SJSA1 (cell line): ENCODE measurements around the gene CEP43. TPM values are rescaled to one million over a fixed set of nuclear protein-coding genes. Genes with fewer than 3 reads are reported as not detected.

Experiments used
- DNase-seq, 2 experiments: peaks; one replicate each; pipeline ENCODE4 v3.0.0-alpha.2; 2015 to 2020; ENCODE audit warnings: low spot score in 2 of 2, low read depth in 1 of 2
- H3K27ac ChIP-seq: fragments of 250-450 bp; sonication (Bioruptor Pico); 2 replicates; pipeline ENCODE4 v1.5.1; 2020; ENCODE audit warnings: mild to moderate bottlenecking, moderate library complexity
- H3K27me3 ChIP-seq: fragments of 250-450 bp; sonication (Bioruptor Pico); replicated peaks from 2 replicates; pipeline ENCODE4 v1.5.1; 2020; ENCODE audit warnings: mild to moderate bottlenecking, moderate library complexity
- H3K36me3 ChIP-seq: fragments of 250-450 bp; sonication (Bioruptor Pico); 2 replicates; pipeline ENCODE4 v1.5.1; 2020; ENCODE audit warnings: mild to moderate bottlenecking
- H3K4me1 ChIP-seq: fragments of 250-450 bp; sonication (Bioruptor Pico); replicated peaks from 2 replicates; pipeline ENCODE4 v1.6.1; 2021; ENCODE audit warnings: mild to moderate bottlenecking
- H3K4me3 ChIP-seq: fragments of 250-450 bp; sonication (Bioruptor Pico); 2 replicates; pipeline ENCODE4 v1.5.1; 2020; ENCODE audit warnings: mild to moderate bottlenecking
- H3K9me3 ChIP-seq: fragments of 250-450 bp; sonication (Bioruptor Pico); replicated peaks from 2 replicates; pipeline ENCODE4 v1.5.1; 2020; ENCODE audit warnings: mild to moderate bottlenecking
- total RNA-seq: library from RNA; depleted of rRNA; stranded (reverse); fragments of >200 nt; shearing (Covaris generic); gene quantifications from 2 replicates; pipeline ENCODE4 v1.2.3, GENCODE V29; 2014

The CEP43 gene
- total RNA-seq, 1 experiment from 2014 or later, result 35.1 TPM

DNA sequence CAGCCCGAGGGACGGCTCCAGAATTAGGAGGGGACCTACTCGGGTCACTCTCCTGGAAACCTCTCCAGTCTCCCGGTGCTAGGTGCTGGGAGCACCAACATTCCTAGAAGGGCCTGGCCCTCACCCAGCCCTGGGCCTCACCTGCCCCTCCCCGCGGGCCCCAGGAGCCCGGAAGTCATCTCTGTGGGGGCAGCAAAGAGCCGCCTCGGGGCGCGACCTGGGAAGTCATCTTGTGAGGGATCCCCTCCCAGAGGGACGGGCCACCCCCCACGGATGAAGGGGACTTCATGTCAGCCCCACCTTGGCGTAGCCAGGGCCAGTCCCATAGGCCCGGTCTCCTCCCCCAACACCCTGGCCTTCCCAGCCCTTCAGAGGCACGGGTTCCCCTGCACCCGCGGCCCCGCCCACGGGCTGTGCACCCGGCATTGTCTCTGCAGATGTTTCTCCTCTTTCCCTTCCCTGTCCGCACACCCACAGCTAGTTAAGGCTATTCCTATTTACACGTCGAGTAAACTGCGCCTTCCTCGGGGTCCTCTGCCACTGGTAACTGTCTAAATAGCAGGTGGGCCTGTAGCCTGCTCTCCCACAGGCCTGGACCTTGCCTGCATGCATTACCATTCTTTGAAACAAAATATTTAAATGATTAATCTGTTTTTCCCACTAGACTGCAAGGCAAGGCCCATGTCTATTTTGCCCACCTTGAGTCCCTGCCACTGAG, 42.0 kb upstream of the CEP43 start:
- Histone ChIP-seq H3K9me3 (no peaks in the 10 kb centered on the region), H3K4me3 (peak overlapping the region; percentile 57), H3K4me1 (peaks cover 26% of the 10 kb centered on the region), H3K27ac (peak overlapping the region; percentile 46), H3K27me3 (no peaks in the 10 kb centered on the region), H3K36me3 (no peaks in the 10 kb centered on the region)
- no peak for DNase-seq

GRCh38 chr6:166957805-166958076, 41.5 kb upstream of the CEP43 start:
- no peaks in the 10 kb centered on the region for H3K9me3 ChIP-seq
- no peaks in the 10 kb centered on the region for H3K27me3 ChIP-seq
- no peak for DNase-seq
- H3K27ac ChIP-seq, result no peak overlapping the region
- no peaks in the 10 kb centered on the region for H3K36me3 ChIP-seq
- H3K4me1 ChIP-seq, result peaks cover 26% of the 10 kb centered on the region
- no peak overlapping the region for H3K4me3 ChIP-seq

DNA sequence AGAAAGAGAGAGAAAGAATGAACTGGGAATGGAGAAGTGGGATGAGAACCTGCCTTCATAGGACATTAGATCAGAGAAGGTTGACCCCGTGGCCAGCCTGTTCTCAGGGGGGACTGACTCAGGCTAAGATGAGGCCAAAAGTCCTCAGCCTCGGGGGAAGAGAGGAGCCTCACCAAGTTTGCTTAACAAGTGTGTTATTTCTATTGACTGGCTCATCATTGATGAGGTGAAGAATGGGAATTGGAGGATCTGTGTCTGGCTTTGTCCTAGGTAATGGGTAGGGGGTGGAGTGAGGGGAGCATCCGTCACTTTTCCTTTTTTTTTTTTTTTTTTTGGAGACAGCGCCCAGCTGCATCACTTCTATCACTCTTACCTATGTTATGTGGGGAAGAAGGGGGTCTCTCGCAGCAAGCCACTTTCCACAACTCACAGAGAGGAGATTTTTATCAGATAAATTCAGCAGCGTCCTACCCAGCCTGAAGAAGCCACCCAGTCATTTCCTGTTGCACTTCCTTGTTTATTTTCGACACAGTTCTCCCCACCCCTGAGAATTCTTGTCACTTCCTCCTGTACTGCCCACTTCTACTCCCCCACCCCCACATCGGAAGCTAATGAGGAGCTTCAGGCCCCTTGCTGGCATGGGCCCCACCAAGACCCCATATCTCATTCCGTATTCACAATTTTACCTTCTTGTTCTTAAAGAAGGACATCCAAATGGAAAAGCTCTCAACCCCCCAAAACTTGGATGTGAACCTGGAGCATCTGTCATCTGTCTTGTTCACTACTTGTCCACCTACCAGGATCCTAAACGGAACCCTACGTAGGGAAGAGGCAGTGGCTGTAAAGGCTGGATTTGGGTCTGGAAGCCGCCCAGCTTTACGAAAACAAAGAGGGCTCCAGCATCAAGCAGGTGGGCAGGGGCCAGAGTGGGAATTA, 40.0 kb upstream of the CEP43 start:
- Histone ChIP-seq H3K27me3 (no peaks in the 10 kb centered on the region), H3K27ac (no peak overlapping the region), H3K36me3 (no peaks in the 10 kb centered on the region), H3K9me3 (no peaks in the 10 kb centered on the region), H3K4me1 (peaks cover 26% of the 10 kb centered on the region), H3K4me3 (no peak overlapping the region)
- DNase-seq, result no peak

DNA sequence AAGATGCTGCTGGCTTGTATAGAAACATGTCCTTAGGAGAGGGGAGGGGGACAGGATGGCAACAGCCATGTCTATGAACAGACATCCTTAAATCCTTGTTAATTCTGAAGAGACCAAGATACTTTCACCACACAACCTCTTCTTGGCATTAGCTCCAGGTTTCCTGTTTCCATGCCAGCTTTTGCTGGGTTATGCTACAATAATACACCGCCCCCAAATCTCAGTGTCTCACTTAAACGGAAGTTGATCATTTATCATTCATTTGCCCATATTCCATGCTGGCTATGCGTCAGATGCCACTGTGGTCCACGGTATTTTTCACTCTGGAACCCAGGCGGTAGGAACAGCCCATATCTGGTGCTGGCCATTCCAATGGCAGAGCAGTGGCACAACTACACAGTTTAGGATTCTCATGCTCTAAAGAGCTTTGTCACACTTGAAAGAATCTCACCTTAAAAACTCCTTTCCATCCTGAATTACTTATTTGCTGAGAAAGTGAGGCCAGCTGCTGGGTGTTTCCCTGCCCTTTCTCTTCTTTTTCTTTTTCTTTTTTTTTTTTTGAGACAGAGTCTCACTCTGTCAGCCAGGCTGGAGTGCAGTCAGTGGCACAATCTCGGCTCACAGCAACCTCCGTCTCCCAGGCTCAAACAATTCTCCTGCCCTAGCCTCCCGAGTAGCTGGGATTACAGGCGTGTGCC, 39.1 kb upstream of the CEP43 start:
- peaks cover 26% of the 10 kb centered on the region for H3K4me1 ChIP-seq
- H3K27me3 ChIP-seq, result no peaks in the 10 kb centered on the region
- DNase-seq, result no peak

GRCh38 chr6:166960609-166960978, 38.6 kb upstream of the CEP43 start:
- no peaks in the 10 kb centered on the region for H3K27me3 ChIP-seq
- no peaks in the 10 kb centered on the region for H3K9me3 ChIP-seq
- peaks cover 23% of the 10 kb centered on the region for H3K4me1 ChIP-seq
- H3K36me3 ChIP-seq, result no peaks in the 10 kb centered on the region
- DNase-seq, result no peak
- no peak overlapping the region for H3K4me3 ChIP-seq
- no peak overlapping the region for H3K27ac ChIP-seq

More for the DNA sequence above, 39.1 kb upstream of the CEP43 start:
- H3K27ac ChIP-seq, result no peak overlapping the region
- H3K4me3 ChIP-seq, result no peak overlapping the region
- H3K9me3 ChIP-seq, result no peaks in the 10 kb centered on the region
- H3K36me3 ChIP-seq, result no peaks in the 10 kb centered on the region

DNA sequence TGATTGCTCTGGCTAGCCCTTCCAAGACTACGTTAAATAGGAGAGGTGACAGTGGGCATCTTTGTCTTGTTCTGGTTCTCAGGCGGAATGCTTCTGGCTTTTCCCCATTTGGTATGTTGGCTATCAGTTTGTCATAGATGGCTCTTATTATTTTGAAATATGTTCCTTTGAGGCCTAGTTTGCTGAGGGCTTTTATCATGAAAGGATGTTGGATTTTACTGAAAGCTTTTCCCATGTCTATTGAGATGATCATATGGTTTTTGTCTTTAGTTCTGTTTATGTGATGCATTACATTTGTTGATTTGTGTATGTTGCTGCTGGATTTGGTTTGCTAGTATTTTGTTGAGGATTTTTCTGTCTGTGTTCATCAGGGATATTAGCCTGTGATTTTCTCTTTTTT, 32.9 kb upstream of the CEP43 start:
- Histone ChIP-seq H3K36me3 (peaks cover 14% of the 10 kb centered on the region; the same call in 1 of the 2 replicates), H3K4me3 (no peak overlapping the region), H3K4me1 (no peaks in the 10 kb centered on the region), H3K27me3 (no peaks in the 10 kb centered on the region), H3K9me3 (no peaks in the 10 kb centered on the region; the same call in none of the 2 replicates), H3K27ac (no peak overlapping the region)
- DNase-seq, result no peak

- no peaks in the 10 kb centered on the region; the same call in none of the 2 replicates for H3K9me3 ChIP-seq
- H3K4me1 ChIP-seq, result no peaks in the 10 kb centered on the region
- H3K27ac ChIP-seq, result no peak overlapping the region
- no peak overlapping the region for H3K4me3 ChIP-seq
- H3K27me3 ChIP-seq, result no peaks in the 10 kb centered on the region
- no peak for DNase-seq
- peaks cover 26% of the 10 kb centered on the region for H3K36me3 ChIP-seq
Measured at GRCh38 chr6:166969390-166970002, 29.7 kb upstream of the CEP43 start.

GRCh38 chr6:166970091-166970490, 29.1 kb upstream of the CEP43 start:
- no peaks in the 10 kb centered on the region for H3K4me1 ChIP-seq
- no peak overlapping the region for H3K27ac ChIP-seq
- DNase-seq, result no peak
- H3K9me3 ChIP-seq, result no peaks in the 10 kb centered on the region; the same call in none of the 2 replicates
- H3K36me3 ChIP-seq, result peaks cover 26% of the 10 kb centered on the region
- no peaks in the 10 kb centered on the region for H3K27me3 ChIP-seq
- H3K4me3 ChIP-seq, result no peak overlapping the region

DNA sequence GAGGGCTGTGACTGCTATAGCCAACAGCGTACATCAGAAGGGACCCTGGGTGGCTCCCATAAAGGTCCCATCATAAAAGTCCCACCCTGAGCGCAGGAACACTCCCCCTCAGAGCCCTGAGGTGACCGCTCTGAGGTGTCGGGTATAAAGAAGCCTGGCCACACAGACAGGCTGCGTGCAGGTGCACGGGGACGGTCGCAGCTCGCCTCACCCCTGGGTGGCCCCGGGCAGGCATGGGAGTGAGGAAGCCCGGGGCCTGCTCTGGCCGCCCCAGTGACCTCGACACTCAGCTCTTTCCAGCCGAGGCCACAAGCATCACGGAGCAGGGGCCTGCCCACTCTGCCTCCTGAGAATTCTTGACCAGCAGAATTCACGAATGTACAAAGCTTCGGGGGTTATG, 28.4 kb upstream of the CEP43 start:
- Histone ChIP-seq H3K27me3 (no peaks in the 10 kb centered on the region), H3K27ac (no peak overlapping the region), H3K4me1 (no peaks in the 10 kb centered on the region), H3K4me3 (no peak overlapping the region), H3K9me3 (no peaks in the 10 kb centered on the region; the same call in none of the 2 replicates), H3K36me3 (peaks cover 26% of the 10 kb centered on the region)
- DNase-seq, result no peak

- Histone ChIP-seq H3K4me1 (no peaks in the 10 kb centered on the region), H3K27ac (no peak overlapping the region), H3K27me3 (no peaks in the 10 kb centered on the region), H3K4me3 (no peak overlapping the region), H3K36me3 (peaks cover 26% of the 10 kb centered on the region), H3K9me3 (no peaks in the 10 kb centered on the region; the same call in none of the 2 replicates)
- no peak for DNase-seq
Measured at GRCh38 chr6:166971271-166971670, 27.9 kb upstream of the CEP43 start.

- no peak overlapping the region for H3K4me3 ChIP-seq
- H3K4me1 ChIP-seq, result no peaks in the 10 kb centered on the region
- no peak overlapping the region for H3K27ac ChIP-seq
- H3K36me3 ChIP-seq, result peaks cover 29% of the 10 kb centered on the region
- DNase-seq, result no peak
- no peaks in the 10 kb centered on the region for H3K27me3 ChIP-seq
- H3K9me3 ChIP-seq, result no peaks in the 10 kb centered on the region; the same call in 1 of the 2 replicates
Measured at GRCh38 chr6:166972101-166972500, 27.1 kb upstream of the CEP43 start.

DNA sequence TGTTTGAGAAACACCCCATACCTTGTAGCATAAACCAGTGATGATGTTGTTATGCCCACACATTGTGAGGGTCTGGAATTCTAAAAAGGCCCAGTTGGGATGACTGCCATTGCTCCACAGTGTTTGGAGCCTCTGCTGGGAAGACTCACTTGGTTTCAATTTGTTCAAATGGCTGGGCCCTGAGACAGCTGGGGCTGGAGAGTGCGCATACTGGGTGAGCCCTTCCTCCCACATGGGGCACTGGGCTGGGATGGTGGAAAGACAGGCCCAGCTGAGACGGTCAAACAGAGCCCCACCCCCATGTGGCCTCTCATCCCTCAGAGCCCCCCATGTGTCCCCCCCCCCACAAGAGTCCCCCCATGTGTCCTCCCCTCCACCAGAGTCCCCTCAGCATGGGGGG, 22.6 kb upstream of the CEP43 start:
- no peak overlapping the region for H3K4me3 ChIP-seq
- no peak overlapping the region for H3K27ac ChIP-seq
- peaks cover 30% of the 10 kb centered on the region for H3K36me3 ChIP-seq
- DNase-seq, result no peak
- H3K9me3 ChIP-seq, result no peaks in the 10 kb centered on the region
- no peaks in the 10 kb centered on the region for H3K4me1 ChIP-seq
- H3K27me3 ChIP-seq, result no peaks in the 10 kb centered on the region

- H3K9me3 ChIP-seq, result no peaks in the 10 kb centered on the region
- no peaks in the 10 kb centered on the region for H3K4me1 ChIP-seq
- H3K27ac ChIP-seq, result no peak overlapping the region
- DNase-seq, result no peak
- peaks cover 28% of the 10 kb centered on the region for H3K36me3 ChIP-seq
- no peaks in the 10 kb centered on the region for H3K27me3 ChIP-seq
- H3K4me3 ChIP-seq, result no peak overlapping the region
Measured at GRCh38 chr6:166977621-166978525, 21.3 kb upstream of the CEP43 start.
